Measurements from ENCODE around the gene CCNL1. TPM values are rescaled to one million over a fixed set of nuclear protein-coding genes. Genes with fewer than 3 reads are reported as not detected.

The CCNL1 gene
- total and polyA plus RNA-seq, 8 donors, result 82.6 to 319 (median 205) TPM

- no peak for TF ChIP-seq CTCF (IDR thresholded peaks at IDR 0.05)
- no peak for DNase-seq
- intact Hi-C loops (cut with DNase I), result no loop called here
- Histone ChIP-seq H3K27me3 (no peaks in the 10 kb centered on the region), H3K36me3 (no peaks in the 10 kb centered on the region), H3K4me1 (no peaks in the 10 kb centered on the region), H3K4me3 (no peak overlapping the region), H3K27ac (no peak overlapping the region), H3K9me3 (no peaks in the 10 kb centered on the region)
- ATAC-seq, result no peak
Measured at GRCh38 chr3:157110761-157111278, 49.1 kb downstream of the CCNL1 start.

GRCh38 chr3:157109267-157110141 lies 50.4 kb downstream of the CCNL1 start:
- DNase-seq (no peak), ATAC-seq (no peak)
- Histone ChIP-seq H3K27me3 (no peaks in the 10 kb centered on the region), H3K36me3 (no peaks in the 10 kb centered on the region), H3K9me3 (no peaks in the 10 kb centered on the region), H3K27ac (no peak overlapping the region), H3K4me3 (no peak overlapping the region), H3K4me1 (no peaks in the 10 kb centered on the region)
- intact Hi-C loops (cut with DNase I), result no loop called here
- TF ChIP-seq CTCF (IDR thresholded peaks at IDR 0.05), result no peak

GRCh38 chr3:157107644-157108133 lies 52.3 kb downstream of the CCNL1 start:
- no peaks in the 10 kb centered on the region for H3K9me3 ChIP-seq
- no peak overlapping the region for H3K27ac ChIP-seq
- ATAC-seq (no peak), DNase-seq (no peak)
- intact Hi-C loops (cut with DNase I), result no loop called here
- TF ChIP-seq CTCF (IDR thresholded peaks at IDR 0.05), result no peak
- no peaks in the 10 kb centered on the region for H3K4me1 ChIP-seq
- H3K4me3 ChIP-seq, result no peak overlapping the region
- H3K27me3 ChIP-seq, result no peaks in the 10 kb centered on the region
- no peaks in the 10 kb centered on the region for H3K36me3 ChIP-seq

GRCh38 chr3:157107037-157107436 lies 52.9 kb downstream of the CCNL1 start:
- H3K27ac ChIP-seq, result no peak overlapping the region
- no peaks in the 10 kb centered on the region for H3K27me3 ChIP-seq
- no peaks in the 10 kb centered on the region for H3K9me3 ChIP-seq
- H3K4me1 ChIP-seq, result no peaks in the 10 kb centered on the region
- DNase-seq (no peak), ATAC-seq (no peak)
- intact Hi-C loops (cut with DNase I), result no loop called here
- TF ChIP-seq CTCF (IDR thresholded peaks at IDR 0.05), result no peak
- H3K4me3 ChIP-seq, result no peak overlapping the region
- no peaks in the 10 kb centered on the region for H3K36me3 ChIP-seq

- no peak for DNase-seq
- no peak for ATAC-seq
- H3K36me3 ChIP-seq, result no peaks in the 10 kb centered on the region
- no peak overlapping the region for H3K4me3 ChIP-seq
- TF ChIP-seq CTCF (IDR thresholded peaks at IDR 0.05), result no peak
- H3K9me3 ChIP-seq, result no peaks in the 10 kb centered on the region
- H3K27ac ChIP-seq, result no peak overlapping the region
- peaks cover 0 to 10% of the 10 kb centered on the region in 2 donors for H3K4me1 ChIP-seq
- intact Hi-C loops (cut with DNase I), result no loop called here
- no peaks in the 10 kb centered on the region for H3K27me3 ChIP-seq
Measured at GRCh38 chr3:157104928-157105652, 54.9 kb downstream of the CCNL1 start.

Measured in left lung (tissue), 10 donors.